Stimulated activated CD4-positive, alpha-beta T cell treated with anti-CD3 and anti-CD28 coated beads, TNF-alpha, amount 100 ng/mL, for 4 hours (primary cell): ENCODE measurements around the gene IFNE.
"Not testable (repeated sequence)": the region's sequence is repeated elsewhere in the genome, so short reads cannot be mapped to it uniquely, and the experiment has no call there.

ENCODE experiments used
- DNase-seq, 3 experiments: peaks; one replicate each; pipeline ENCODE4 v3.0.0-alpha.2; 2020; ENCODE audit warnings: low read depth in 3 of 3

IFNE gene

DNA sequence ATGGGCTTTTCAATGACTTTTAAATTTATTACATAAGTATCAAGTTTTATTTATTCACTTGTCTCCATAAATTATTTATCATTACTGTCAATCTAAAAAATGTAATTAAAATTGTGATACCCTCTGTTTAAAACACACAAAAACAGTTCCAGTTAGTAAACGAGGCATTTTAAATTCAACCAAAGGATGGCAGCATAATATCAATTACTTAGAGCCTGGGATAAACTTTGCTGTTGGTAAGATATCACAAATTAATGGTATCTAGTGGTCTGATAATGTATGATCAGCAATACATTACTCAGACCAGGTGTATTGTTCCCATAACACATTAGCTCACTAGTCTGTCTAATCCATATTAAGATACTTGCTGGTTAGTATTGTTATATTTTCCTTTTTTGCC lies 9.6 kb upstream of the IFNE start:
- no peak for DNase-seq

DNA sequence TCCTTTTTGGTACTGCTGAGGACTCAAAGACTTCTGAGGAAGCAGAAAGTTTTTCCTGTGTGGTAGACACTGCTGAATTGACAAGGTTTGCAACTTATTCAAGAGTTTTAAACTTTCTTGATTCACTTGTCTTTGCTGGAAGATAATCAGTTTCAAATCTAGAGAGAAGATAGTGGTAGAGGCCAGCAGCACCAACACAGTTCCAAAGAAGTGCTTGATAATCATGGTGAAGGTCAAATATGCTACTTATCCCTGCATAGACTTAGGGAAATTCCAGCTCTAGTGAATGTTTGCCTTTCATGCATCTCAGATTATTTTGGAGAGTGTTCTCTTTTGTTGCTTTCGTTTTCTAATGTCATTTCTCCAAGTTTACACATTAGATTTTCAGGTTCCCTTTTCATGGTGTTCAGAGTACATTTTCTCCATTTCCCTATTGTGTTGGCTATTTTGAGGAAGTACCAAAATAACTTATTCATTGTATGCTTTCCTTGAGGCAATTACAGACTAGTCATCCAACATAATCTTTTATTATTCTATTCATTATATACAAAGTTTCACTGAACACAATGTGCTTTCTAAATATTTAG lies 550 bp downstream of the IFNE start:
- DNase-seq, result no peak

DNA sequence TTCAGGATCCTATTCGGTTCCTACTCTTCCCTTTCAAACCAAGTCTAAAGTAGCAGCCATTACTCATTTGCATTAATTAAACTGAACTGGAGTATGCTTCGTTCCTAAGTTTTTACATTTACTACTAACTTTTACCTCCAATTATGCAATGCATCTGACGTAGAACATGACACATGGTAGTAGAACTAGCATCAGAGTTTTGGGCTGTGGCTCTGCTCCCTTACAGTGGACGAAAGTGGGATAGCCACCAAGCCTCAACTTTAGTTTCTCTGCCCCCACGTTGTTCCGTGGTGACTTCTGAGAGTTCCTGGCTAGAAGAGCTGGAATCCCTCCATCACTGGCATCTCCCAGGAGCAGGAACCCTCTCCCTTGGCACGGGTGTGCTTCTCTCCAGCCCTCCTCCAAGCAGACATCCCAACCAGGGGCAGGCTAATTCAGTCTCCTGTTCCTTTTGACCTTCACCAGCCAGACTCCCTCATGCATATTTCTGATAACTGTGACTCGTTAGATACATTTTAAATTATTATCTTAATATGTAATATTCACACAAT lies 2.9 kb downstream of the IFNE start:
- no peak for DNase-seq

DNA sequence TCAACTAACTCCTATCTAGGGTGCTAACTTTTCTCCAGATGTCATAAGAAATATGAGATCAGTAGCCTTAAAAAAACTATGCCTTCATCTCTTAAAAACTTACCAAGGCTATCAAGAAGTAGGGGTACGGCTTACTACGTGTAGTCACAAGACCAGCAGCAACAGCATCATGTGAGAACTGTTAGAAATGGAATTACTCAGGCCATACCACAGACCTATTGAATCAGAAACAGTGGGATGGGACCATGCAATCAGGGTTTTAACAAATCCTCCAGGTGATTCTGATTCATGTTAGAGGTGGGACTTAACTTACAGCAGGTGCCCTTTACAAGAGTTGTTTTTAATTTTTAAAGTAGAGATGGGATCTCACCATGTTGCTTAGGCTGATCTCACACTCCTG lies 4.6 kb downstream of the IFNE start:
- no peak for DNase-seq

DNA sequence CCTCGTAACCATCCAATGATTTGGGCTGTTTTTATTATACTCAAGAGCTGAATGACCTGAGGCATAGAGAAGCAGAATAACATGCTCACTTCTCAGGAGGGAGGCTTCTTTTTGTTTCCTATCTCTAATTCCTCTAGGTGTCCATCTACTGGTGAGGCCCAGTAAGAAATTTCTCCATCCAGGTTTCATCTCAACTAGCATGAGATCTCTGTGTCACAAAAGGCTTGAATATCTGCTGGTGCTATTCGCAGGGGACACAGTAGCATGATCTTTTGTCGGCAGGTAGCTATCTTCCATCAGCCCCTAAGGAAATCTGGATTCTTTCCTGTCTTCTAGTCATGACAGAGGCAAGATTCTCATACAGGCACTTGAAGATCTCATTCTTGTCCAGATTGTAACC lies 8.9 kb downstream of the IFNE start:
- DNase-seq, result no peak

DNA sequence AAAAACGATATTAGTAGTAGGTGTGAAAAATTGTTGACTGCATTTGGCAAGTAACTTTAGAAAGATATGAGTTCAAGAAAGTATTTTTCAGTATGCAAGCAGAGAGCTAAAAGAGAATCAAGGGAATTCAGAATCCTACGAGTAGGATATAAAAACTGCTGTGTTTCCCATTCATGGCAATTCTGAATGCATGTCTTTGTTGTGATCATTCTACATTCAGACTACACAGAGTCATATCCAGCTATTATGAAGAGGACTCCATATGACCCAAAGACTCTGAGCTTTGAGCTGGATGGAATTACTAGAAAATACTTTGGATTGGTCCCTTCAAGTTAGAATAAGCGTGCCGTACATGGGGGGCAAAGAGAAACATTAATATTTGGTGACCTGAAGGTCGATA lies 12.0 kb downstream of the IFNE start:
- DNase-seq, result no peak

DNA sequence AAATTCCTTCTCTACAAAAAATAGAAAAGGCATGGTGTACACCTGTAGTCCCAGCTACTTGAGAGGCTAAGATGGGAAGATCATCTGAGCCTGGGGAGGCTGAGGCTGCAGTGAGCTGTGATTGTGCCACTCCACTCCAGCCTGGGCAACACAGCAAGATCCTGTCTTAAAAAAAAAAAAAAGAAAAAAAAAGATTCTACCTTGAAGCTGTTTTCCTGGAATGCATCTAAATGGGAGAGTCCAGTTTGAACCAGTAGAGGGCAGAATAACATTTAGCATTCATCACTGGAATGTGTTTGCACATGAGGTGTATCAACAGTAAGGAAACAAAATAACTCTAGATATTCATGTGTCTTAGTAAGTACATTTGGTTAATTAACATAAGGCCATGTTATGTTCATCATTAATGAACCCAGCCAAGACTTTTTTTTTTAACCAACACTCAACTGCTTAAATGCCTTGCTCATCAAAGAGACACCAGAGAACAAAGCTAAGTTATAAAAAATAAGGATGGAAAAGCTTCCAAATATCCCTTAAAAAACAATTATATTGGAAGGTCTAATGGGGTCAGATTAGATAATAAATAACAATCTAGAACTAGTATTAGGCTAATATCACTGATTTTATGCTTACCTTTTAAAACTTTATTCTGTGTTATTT lies 16.1 kb downstream of the IFNE start:
- no peak for DNase-seq

DNA sequence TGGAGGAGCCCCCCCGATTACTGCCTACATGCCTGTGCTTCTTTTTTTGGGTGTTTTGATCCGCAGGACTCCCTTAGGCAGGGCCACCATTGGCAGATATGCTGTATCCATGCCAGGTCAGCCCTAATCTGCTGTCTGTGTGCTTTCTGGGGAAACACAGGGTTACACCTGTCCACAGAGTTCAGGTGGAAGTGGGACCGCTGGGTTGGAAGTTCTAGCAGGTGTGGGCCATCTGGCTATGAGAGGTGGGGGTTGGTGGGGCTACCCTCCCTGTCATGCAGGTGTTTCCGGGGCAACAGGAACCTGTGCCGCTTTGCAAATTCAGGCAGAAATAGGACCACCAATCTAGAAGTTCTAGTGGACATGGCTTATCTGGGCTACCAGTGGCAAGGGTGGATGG lies 17.0 kb downstream of the IFNE start:
- DNase-seq, result no peak

DNA sequence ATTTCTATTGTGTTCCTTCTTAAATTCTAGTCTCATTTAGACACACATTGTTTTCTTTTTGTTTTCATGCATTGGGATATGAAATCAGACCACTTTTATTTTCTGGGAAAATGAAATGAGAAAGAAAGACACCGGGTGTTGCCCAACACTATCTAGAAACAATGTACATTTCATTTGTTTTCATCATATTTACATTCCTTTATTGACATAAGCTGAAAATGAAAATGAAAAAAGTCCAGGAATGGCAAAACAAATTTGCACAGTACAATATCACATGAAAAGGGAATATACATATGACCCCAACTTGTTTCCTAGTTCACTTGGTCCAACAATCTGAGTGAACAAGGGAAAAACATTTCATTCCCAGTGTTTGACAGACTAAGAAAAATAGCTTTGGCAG lies 20.7 kb downstream of the IFNE start:
- no peak for DNase-seq

DNA sequence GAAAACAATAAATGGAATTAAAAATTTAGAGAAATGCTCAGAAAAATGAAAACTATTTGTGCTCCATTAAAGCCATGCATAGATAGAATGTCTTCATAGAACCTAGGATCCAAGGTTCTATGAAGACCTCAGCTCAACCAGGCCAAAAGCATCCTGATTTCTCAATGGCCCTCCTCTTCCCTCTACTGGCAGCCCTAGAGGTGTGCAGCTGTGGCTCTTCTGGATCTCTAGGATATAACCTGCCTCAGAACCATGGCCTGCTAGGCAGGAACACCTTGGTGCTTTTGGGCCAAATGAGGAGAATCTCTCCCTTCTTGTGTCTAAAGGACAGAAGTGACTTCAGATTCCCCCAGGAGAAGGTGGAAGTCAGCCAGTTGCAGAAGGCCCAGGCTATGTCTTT lies 26.8 kb downstream of the IFNE start:
- no peak for DNase-seq

DNA sequence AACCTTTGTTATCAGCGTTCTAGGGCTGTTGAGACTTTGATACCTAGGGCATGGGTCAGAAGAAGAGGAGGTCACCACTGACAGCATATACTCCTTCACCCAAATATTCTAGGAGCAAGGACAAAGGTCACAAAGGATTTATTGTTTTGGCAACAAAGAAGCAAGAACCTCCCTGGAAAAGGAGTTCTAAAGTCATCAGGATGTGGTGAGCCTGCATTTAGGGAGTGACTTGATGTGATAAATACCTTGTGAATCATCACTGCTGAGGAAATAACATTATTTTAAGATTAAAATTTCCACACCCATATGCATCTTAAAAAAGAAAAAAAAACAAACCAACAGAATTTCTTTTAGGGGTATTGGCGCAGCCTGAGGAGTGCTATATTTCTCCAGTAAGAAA lies 28.0 kb downstream of the IFNE start:
- DNase-seq, result no peak

DNA sequence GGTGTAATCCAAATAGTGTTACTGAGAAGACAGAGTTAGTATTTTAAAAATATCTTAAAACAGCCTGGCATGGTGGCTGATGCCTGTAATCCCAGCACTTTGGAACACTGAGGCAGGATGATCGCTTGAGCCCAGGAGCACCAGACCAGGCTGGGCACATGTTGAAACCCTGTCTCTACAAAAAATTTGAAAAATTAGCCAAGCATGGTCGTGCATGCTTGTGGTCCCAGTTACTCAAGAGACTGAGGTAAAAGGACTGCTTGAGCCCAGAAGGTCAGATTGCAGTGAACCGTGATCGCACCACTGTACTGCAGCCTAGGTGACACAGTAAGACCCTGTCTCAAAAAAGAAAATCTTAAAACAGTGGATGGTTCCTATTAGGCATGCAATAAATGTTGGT lies 29.4 kb downstream of the IFNE start:
- DNase-seq, result no peak

DNA sequence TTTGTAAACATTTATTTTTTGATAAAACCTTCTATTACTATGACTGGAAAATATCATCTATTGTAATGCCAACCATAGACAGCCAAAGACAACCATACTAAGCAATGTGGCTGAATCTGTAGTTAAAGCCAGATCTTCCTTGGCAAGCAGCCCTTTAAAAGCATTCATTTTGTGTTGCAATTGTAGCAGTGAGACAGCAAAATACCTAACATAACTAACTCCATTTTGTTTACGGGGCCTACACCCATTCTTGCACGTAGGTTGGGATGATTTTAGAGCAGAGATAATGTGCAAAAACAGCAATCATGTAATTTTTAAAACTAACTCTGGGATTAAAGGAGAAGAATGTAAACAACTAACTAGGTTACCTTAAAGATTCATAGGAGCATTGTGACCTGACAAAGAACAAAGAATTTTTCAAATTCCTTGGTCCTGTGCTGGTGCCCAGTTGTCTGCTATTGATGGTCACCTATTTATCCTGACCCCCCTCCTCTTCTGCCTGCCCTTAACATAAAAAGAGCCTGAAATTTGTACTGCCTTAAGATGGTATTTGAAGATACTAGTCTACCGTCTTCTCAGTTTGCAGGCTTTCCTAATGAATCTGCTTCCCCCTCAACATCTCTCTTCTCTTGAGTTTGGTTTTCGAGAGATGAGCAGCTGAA lies 31.2 kb downstream of the IFNE start:
- DNase-seq, result no peak

DNA sequence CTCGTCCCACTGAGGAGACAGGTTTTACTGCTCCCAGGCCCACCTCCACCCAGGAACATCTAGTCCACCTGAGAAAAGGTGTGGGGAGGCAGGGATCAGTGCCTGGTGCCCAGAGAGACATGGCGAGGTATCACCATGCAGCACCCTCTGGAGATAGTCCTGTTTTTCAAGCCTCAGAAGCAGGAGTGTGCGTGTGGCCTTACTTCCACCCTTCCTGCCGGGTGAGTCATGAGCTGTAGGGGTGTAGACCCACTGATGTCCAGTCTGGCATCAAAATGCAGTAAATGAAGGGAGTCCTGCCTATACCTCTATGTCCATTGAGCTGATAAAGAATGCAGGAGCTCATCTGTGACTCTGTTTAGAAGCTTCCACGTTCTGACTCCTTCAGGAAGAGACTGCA lies 32.8 kb downstream of the IFNE start:
- not testable (repeated sequence) for DNase-seq

DNA sequence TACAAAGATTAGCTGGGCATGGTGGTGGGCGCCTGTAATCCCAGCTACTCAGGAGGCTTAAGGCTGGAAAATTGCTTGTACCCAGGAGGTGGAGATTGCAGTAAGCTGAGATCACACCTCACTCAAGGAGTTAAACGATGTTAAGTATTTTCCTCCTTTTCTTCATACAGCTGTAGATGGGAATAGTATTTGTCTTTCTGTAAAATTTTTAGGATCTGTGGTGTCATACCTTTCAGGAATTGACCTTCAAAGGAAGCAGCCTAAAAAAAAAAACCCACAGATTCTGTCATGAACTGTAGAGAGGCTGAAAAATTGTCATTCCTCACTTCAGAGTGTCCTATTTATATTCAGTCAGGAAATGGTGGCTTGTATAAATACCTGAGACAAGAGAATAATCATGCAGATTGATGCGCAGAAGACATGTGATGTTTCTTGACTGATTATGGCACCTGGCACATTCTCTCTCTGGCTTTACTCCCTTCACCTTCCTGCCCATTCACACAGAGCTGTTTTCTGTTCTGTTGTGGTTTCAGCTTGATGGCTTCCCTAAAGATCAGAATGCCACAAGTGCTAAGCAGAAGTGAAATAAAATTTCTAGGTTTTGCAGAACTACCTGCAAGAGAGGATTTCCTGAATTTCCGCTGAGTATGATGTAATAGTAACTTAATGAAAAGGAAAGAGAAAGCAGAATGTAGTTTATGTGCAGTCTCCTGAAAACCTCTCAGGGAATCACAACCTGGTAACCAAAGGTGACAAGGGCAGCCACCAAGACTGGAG lies 38.1 kb downstream of the IFNE start:
- no peak for DNase-seq

DNA sequence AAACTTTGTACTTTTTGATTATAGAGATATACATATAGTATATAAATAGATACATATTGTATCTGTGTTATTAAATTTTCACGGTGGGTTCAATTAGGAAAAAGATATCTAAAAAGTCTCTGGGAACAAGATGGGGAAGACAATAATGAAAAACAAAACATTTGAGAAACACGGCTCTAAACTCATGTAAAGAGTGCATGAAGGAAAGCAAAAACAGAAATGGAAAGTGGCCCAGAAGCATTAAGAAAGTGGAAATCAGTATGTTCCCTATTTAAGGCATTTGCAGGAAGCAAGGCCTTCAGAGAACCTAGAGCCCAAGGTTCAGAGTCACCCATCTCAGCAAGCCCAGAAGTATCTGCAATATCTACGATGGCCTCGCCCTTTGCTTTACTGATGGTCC lies 42.0 kb downstream of the IFNE start, which contains the start of gene IFNA1:
IFNA1 (plus strand) TSS at position 301 of the 400 bp plus-strand sequence; CDS start at position 370, 69 bp downstream.
- DNase-seq, result no peak

DNA sequence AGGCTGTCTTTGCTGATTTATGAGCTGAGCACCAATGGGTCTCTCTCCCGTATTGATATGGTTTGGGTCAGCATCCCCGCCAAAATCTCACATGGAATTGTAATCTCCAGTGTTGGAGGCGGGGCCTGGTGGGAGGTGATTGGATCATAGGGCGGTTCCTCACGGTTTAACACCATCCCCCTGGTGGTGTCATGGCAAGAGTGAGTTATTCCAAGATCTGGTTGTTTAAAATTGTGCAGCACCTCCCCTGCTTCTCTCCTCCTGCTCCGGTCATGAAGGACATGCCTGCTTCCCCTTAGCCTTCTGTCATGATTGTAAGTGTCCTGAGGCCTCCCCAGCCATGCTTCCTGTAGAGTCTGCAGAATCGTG lies 47.1 kb downstream of the IFNE start:
- DNase-seq, result not testable (repeated sequence)

DNA sequence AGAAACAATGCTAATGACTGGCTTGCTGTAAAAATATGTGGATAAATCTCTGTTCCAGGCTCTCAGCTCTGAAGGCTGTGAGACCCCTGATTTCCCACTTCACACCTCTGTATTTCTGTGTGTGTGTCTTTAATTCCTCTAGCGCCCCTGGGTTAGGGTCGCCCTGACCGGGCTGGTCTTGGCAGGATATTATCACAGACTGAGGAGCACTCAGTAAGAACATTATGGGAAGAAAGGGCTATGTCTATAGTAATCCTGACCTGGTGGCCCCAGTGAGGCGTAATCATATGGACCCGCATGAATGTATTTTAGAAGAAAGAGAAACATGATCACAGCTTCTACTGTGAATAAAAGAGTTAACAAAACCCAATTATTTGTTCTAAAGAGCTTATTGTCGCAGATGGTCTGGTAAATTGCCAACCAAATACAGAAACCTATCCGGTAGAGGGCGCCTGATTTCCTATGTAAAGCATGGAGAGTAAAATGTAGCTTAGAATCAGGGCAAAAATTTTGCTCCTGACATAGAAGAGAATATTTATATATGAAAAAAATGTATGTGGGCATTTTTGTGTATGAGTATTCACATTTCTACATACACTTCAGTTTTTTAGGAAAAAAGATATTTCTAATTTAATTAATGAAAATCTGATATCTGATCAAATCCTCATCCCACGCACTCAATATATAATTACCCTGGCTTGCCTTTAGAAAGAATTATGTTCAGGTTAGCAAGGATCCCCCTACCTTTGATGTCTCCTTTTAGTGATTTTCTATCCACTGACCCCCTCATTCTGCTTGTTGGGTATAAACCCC lies 47.7 kb downstream of the IFNE start:
- DNase-seq, result peak in 1 of 3 experiments; percentile 35

DNA sequence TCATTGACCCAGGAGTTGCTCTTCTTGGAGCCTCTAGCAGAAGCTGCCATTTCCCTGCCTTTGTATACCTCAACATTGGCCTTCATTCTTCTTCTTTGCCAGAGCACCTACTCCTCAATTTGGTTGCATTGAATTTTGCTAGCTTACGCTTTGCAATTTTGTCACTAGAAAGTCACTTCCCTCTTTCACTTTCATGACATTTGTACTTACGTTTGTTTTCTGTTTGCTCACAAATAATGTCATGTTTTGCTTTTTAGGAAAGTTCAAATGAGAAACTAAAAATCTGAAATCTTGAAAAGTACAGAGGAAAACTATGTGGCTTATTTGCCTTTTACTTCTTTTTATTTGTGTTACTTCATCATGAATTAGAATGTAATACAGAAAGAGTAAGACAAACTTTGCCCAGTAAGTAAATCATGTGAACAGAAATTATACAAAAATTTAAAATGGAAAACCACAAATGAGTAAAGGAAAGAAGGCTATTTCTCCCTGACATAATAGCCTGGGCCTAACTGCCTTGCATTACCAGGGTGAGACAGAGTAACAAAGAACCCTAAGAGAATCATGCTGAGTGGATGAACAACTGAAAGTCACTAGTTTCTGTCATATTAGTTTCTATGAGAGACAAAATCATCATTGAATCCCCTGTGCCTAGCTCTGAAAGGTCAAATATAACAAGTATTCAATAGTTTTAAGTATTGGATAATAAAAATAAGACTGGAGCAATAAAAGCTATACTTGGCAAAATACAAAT lies 49.3 kb downstream of the IFNE start:
- DNase-seq, result no peak
